ENCODE measurements around the gene BRPF3.
A peak's percentile ranks its signal among the peaks of the same experiment; 100 is the strongest.

The BRPF3 gene

DNA sequence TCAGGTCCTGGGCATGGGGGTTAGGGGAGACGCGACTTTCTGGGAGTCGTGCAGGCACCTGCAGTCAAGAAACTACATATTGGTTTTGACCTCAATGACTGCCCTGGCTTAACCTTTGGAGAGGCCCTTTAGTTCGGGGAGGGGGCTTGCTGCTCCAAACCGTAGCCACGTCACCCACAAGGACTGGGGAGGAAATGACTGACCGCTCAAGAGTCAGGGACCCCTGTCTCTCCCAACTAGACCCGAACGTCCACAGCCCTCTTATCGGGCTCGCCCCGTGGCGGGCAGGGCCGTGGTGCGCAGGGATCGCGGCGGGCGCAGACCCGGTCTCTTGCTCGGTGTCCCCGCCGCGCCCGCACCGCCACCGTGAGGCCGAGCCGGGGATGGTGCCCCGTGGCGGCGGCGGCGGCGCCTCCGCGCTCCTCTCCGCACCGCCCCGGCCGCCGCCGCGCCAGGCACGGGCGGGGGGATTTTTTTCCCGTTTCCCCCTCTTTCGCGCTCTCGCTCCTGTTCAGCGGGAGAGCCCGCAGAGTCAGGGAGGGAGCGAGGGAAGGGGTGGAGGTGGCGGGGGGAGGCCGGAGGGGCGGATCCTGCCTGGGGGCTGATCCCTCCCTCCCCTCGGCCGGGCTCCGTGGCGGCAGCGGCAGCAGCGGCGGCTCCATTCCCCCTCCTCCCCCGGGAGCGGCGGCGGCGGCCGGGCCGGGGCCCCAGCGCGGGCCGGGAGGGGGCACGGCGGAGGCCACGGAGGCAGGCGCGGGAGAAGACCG lies at the start of gene BRPF3:
Gene BRPF3 (plus strand): TSS at position 632 of the 767 bp plus-strand sequence. CDS start 3,579 bp downstream, outside the sequence.
- DNase-seq (ENCODE audit: low read depth in 2 of 2): peak; percentile 59 to 64

DNA sequence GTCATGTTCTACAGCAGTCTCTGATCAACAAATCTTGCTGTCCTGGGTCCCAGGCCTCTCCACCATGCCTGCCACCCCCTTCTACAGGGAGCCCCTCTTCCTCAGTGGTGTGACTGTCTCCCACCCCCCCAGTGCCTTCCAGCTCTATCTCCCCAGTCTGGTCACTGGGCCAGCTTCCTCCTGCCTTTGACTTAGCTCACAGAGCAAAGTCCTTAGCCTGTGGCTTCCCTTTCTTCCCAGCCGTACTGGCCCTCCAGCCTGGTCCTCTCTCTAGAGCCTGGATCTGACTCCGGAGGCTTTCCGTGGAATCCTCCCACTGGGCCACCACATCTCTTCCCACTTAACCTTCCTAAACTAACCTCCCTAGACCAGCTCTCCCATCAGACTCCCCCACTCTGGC lies 49.2 kb upstream of the BRPF3 start:
- no peak for DNase-seq (ENCODE audit: low read depth in 2 of 2)

DNA sequence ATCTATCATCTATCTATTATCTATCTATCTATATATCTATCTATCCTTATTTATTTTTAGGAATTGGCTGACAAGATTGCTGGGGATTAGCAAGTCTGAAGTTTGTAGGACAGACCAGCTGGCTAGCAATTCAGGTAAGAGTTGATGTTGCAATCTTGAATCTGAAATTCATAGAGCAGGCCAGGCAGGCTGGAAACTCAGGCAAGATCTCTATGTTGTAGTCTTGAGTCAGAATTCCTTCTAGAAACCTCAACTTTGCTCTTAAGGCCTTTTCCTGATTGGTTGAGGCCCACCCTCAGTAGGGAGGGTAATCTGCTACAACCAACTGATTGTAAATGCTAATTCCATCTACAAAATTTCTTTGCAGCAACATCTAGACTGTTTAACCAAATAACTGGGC lies 47.1 kb upstream of the BRPF3 start:
- no peak for DNase-seq (ENCODE audit: low read depth in 2 of 2)

DNA sequence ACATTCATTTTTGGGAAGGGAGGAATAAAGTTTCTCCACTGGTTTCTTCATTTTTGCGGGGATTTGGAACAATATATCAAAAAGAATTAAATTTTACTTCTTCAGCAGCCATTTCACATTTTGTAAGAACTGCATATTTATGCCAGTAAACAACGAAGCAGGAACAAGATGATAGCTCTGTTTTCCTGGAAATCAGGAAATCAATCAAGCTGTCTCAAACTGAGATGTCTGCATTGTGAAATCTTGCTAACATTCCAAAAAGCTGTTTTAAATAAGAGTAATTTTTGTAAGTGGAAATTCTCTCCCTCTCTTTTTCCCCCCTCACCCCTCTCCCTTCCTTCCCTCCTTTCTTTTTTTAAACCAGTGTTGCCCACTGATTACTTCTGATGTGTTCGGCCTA lies 46.3 kb upstream of the BRPF3 start:
- DNase-seq (ENCODE audit: low read depth in 2 of 2): no peak

- no peak for DNase-seq (ENCODE audit: low read depth in 2 of 2)
These were observed 42.3 kb upstream of the BRPF3 start for GRCh38 chr6:36154286-36154685.

GRCh38 chr6:36155662-36156061 lies 40.9 kb upstream of the BRPF3 start:
- DNase-seq (ENCODE audit: low read depth in 2 of 2): no peak

DNA sequence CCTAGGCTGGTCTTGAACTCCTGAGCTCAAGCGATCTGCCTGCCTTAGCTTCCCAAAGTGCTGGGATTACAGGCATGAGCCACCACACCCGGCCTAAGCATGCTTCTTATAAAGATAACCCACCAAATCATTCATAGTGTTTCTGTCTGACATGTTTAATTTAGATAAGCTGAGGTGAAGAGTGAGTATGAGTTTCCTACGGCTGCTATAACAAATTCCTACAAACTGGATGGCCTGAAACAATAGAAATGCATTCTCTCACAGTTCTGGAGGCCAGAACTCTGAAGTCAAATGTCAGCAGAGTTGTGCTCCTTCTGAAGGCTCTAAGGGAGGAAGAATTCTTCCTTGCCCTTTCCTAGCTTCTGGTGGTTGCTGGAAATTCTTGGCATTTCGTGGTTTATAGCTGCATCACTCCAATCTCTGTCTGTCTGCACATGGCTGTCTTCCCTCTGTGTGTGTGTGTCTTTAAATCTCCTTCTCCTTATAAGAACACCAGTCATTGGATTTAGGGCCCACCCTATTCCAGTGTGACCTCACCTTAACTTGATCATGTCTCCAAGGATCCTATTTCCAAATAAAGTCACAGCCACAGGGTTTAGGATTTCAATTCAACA lies 36.3 kb upstream of the BRPF3 start:
- no peak for DNase-seq (ENCODE audit: low read depth in 2 of 2)

DNA sequence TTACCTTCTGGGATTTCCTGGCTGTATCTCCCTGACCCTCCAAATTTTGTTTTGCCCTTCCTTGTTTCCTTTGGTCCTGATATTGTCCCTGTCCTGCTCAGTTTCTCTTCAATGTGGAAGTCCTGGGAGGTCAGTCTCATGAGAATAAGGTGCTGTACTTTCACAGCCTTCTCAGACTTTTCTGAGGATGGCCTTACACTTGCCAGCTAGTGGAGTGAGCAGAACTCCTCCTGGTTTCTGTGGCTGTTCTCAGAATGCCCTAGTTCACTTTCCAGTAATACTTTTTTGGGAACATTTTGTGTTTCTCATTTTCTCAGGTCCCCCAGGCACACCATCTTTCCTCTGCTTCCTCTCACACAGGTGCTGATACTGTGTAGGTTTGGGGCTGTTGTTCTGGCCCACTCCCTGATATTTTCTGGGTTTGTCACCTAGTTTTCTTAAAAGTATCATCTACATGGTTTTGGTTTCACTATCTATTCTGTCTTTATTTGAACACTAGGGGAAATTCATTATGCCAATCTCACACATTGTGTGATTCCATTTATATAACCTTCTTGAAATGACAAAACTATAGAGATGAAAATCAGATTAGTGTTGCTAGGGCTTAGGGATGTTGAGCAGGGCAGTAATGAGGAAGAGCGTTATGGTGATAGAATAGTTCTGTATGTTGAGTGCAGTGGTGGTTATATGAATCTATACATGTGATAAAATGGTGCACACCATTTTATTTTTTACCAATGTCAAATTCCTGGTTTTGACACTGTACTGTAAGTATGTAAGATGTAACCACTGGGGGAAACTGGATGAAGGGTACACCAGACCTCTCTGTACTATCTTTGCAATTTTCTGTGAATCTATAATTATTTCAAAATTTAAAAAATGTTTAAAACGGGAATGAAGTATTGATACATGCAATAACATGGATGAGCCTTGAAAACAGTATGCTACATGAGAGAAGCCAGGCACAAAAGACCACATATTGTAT lies 27.2 kb upstream of the BRPF3 start:
- DNase-seq (ENCODE audit: low read depth in 2 of 2): no peak

DNA sequence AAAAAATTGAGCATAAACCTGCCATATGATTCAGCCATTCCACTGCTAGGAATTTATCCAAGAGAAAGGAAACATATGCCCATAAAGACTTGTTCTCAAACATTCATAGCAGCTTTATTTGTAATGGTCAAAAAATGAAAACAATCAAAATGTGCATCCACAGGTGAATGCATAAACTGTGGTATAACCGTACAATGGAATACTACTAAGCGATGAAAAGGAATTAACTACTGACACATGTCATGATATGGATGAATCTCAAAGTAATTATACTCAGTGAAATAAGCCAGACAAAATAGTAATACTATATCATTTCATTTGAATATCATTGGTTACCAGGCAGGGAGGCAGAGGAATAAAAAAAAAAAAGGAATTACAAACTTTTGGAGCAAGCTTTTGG lies 25.8 kb upstream of the BRPF3 start:
- no peak for DNase-seq (ENCODE audit: low read depth in 2 of 2)

DNA sequence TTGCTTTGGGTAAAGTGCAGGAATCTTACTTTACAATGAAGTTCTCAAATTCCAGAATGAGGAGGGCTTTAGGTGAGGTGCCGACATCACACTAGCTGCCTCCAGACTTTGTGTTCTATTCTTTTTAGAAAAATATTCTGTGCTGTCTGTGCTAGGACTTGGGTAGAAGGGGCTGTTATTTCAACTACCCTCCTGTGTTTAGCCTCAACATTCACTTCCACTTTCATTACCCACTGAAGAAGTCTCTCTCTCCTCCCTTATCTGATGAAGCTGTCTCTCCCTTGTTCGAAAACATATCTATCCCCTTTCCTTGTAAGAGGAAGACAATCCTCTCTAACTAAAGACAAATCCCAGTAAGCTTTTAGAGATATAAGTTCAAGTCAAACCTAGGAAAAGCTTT lies 25.0 kb upstream of the BRPF3 start:
- DNase-seq (ENCODE audit: low read depth in 2 of 2): no peak

- DNase-seq (ENCODE audit: low read depth in 2 of 2): no peak
These were observed 19.4 kb upstream of the BRPF3 start for GRCh38 chr6:36177166-36177565.

GRCh38 chr6:36178544-36178943 lies 18.0 kb upstream of the BRPF3 start:
- DNase-seq (ENCODE audit: low read depth in 2 of 2): no peak

- no peak for DNase-seq (ENCODE audit: low read depth in 2 of 2)
These were observed 16.4 kb upstream of the BRPF3 start for GRCh38 chr6:36180126-36180525.

DNA sequence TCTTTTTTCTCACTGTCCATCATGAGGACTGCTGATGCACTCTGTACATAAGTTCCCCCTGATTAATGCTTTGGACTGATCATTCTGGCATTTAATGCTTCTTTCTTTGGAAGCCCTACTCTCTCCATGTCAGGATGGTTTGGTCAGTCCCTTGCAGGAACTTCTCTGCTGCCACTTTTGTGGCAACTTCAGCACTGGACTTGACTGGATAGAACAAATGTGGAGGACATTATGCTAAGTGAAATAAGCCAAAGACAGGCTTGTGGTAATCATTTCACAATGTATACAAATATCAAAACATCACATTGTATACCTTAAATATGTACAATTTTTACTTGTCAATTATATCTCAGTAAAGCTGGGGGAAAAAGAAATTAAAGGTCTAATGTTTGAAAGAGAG lies 12.2 kb upstream of the BRPF3 start:
- no peak for DNase-seq (ENCODE audit: low read depth in 2 of 2)

DNA sequence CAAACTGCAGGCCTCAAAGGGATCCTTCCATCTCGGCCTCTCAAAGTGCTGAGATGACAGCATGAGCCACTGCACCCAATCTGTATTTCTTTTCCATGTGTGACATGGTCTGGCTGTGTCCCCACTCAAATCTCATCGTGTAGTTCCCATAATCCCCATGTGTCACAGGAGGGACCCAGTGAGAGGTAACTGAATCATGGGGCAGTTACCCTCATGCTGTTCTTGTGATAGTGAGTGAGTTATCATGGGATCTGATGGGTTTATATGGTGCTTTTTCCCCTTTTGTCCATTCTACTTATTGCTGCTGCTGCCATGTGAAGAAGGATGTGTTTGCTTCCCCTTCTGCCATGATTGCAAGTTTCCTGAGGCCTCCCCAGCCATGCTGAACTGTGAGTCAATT lies 10.3 kb upstream of the BRPF3 start:
- DNase-seq (ENCODE audit: low read depth in 2 of 2): no peak

- no peak for DNase-seq (ENCODE audit: low read depth in 2 of 2)
These were observed 9.1 kb upstream of the BRPF3 start for GRCh38 chr6:36187446-36187845.

DNA sequence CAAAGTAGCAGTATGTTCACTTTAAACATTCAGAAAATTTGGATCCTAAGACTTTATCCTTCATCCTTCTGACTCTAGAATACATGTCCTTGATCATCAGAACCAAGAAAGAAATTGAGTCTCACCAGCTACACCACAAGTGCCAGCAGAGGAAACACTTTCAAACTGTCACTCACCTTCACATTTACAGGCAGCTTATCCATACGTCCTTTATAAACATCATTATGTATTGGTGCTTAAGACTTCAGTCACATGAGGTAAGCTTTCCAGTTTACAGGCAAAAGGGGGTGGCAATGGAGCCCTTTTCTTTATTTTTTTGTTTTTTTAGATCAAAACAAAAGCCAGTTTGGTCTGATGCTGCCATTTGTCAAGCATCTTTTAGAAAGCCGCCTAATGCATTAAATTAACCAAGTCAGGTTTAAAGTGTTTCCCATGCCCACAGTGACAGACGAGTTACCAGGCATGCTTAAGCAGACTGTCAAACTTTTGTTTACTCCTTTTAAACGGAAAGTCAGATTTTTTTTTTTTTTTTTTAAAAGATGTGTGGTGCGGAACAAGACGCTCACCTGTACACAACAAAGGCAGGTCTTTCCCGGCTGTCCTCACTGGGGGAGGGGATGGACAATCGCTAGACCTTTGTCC lies 952 bp upstream of the BRPF3 start:
- no peak for DNase-seq (ENCODE audit: low read depth in 2 of 2)

GRCh38 chr6:36196880-36197548 lies 470 bp downstream of the BRPF3 start:
- peak; percentile 100 for DNase-seq (ENCODE audit: low read depth in 2 of 2)

GRCh38 chr6:36197739-36198221 lies 1.2 kb downstream of the BRPF3 start:
- DNase-seq (ENCODE audit: low read depth in 2 of 2): no peak

GRCh38 chr6:36198986-36199385 lies 2.4 kb downstream of the BRPF3 start:
- no peak for DNase-seq (ENCODE audit: low read depth in 2 of 2)
